Measurements from ENCODE around the gene UGGT1.
"Not testable (repeated sequence)": the region's sequence is repeated elsewhere in the genome, so short reads cannot be mapped to it uniquely, and the experiment has no call there.

Gene UGGT1

DNA sequence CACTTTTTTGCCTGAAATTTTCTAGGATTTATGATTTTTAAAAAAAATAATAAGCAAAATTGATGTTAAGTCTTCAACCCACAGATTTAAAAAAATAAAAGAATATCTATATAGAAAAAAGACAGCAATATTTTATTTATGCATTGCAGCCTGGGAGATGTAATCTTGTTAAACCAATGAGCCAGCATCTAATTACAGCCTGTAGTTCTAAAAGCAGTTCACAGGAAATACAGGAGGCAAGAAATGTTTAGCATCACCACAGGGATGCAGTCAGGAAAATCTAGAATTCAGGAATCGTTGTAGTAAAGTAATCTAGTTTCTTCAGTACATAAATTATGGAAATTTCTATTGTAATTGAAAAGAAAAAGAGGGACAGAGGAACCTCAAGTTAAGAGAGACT lies 17.2 kb downstream of the UGGT1 start:
- no peak for DNase-seq

DNA sequence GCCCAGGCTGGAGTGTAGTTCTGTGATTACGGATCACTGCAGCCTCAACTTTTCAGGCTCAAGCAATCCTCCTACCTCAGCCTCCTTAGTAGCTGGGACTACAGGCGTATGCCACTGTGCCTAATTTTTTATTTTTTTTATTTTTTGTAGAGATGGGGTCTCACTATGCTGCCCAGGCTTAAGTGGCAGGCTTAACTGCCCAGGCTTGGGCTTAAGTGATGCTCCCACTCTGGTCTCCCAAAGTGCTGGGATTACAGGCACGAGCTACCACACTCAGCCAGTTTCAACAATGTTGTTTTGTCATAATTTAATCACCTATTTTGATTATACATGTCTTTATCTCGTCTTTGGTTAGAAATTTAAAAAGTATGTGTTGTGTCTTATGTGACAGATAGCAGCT lies 18.2 kb downstream of the UGGT1 start:
- no peak for DNase-seq

DNA sequence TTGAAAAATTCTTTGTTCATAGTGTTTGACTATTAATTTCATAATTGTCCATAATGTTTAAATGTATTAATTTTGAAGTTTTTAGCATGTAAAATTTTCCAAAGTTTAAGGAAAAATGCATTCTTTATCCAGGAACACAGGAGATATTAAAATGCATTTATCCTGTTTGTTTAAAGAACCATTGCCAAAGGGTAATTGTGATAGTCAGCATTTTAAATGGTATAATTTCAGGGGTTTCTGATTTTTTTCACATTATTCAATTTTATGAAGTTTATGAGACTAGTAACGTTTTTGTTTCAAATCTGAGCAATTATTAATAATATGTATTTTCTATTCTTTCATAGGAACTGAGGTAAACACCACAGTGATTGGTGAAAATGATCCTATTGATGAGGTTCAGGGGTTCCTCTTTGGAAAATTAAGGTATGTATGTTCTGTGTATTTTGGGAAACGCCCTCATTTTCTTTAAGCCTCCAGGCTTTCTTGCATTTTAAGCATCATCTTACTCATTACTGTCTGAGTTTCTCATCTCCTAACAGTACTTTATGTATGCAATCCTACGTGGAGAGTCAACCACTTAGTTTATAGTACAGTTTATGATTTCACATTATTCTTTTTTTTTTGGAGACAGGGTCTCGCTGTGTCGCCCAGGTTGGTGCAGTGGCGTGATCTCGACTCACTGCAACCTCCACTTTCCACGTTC lies 25.1 kb downstream of the UGGT1 start:
- no peak for DNase-seq

DNA sequence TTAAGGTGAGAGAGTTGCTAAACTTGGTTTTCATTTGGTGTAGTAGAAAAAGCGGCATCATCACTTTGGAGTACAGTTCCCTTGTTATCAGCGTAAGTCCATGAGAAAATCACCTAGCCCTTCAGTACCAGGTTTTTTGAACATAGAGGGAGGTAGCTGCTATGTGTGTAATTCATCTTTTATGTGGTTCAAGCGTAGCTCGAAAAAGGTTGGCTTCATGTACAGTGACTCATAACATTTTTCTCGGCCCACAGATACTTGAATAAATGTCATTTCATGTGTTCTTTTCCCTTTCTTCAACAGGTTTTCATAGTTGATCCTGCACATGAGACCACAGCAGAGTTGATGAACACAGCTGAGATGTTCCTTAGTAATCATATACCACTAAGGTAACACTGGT lies 43.6 kb downstream of the UGGT1 start:
- DNase-seq: no peak

DNA sequence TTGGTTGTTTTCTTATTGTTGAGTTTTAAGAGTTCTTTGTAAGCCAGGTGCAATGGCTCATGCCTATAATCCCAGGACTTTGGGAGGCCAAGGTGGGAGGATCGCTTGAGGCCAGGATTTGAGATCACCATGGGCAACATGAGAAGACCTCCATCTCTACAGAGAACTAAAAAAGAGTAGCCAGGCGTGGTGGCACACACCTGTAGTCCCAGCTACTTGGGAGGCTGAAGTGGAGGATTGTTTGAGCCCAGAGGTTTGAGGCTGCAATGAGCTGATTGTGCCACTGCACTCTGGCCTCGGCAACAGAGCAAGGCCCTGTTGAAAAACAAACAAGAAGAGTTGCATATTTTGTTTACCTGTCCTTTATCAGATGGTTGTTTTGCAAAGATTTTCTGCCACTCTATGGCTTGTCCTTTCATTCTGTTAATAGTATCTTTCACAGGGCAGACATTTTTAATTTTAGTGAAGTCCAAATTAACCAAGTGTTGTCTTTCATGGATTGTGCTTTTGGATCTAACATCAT lies 46.2 kb downstream of the UGGT1 start:
- no peak for DNase-seq

DNA sequence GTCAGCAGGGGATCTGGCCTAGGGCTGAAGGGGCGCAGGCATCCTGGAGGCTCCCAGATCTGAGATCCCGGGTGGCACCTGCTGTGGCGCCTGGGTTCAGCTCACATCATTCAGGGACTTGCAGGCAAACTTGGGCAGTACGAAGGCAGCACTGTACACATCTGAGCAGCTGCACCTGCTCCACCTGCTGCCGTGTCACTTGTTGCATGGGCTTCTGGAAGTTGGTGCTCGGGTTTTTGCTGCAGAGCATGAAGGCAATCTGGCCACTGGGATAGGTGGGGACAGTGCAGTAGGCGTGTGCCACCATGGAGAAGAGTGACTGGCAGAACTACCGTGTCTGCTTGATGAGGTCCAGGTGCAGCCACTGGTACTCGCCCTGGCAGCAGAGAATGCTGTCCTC lies 48.6 kb downstream of the UGGT1 start:
- DNase-seq: no peak

DNA sequence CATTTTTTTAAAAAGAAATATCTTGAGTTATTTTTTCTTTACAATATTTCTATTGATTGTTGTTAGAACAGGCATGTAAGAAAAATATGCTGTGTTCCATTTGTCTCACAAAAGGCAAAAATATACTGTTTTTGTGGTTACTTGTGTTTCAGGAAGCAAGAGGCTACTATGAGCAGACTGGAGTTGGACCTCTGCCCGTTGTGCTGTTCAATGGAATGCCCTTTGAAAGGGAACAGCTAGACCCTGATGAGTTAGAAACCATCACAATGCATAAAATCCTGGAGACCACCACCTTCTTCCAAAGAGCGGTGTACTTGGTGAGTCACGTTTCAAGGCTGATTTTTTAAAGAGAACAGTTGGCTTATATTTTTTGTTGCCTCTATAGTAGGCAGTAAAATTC lies 54.7 kb downstream of the UGGT1 start:
- no peak for DNase-seq

DNA sequence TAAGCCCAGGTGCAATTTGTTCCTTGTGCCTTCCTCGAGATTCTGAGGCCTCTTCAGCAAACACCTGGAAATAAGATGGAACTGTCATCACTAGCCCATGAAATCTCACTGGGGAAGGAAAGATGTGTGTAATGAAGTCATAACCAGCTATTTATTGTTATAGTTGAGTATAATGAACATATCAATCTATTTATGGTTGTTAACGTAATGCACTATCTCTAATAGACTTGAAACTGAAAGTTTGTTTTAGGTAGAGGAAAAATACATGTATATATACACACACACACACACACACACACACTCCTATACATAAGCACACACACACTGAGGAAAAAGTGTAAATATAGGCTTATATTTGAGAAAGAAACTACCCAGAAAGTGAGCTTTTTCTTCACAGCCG lies 62.8 kb downstream of the UGGT1 start:
- no peak for DNase-seq

DNA sequence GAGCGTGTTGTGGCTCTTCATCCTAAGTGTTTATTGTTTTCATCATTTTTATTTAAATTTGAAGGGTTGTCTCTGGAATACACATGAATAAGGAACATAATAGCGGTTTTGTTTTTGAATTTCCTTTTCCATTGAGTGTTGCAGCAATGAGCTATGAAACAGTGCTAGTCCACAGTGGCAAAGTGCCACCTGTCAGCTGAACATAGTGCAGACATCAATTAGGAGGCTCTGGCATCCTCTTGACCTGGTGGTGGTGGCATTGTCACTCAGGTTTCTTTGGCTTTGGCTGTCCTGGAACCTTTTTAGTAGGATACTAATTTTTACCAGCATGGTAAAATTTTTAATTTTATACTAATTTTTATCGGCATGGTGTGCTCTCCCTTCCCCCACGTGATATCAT lies 63.2 kb downstream of the UGGT1 start:
- DNase-seq: no peak

DNA sequence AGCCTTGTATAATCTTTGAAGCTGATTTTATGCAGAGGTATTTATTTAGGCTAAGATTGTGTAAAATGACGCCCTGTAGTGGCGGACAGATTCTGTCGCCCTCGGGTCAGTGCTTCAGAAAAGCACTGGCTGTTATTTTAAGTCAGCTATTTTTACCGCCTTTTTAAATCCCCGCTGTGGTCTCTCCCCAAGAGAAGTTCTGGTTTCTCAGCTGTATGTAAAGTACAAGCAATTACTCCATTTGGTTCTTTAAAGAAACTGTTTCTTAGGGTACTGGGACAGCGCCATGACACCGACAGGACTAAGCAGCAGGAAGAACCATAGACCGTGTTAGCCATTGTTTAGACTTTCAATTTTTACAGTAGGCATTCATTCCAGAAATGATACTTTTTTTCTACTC lies 65.0 kb downstream of the UGGT1 start:
- no peak for DNase-seq

DNA sequence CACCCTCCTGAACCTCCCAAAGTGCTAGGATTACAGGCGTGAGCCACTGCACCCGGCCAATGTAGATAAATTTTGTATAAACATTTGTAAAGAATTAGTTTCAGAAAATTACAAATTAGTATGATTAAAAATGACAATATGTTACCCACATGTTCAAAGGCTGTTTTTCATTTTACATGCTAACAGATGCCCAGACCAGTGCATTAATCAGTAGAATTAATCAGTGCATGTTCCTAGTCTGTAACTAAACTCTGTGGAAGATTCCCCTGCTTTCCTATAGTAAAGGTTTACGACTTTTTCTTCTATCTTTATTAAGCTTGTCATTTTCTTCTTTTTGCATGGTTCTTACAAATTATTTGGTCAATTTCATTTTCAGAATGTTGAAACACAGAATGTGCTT lies 65.8 kb downstream of the UGGT1 start:
- DNase-seq: no peak

DNA sequence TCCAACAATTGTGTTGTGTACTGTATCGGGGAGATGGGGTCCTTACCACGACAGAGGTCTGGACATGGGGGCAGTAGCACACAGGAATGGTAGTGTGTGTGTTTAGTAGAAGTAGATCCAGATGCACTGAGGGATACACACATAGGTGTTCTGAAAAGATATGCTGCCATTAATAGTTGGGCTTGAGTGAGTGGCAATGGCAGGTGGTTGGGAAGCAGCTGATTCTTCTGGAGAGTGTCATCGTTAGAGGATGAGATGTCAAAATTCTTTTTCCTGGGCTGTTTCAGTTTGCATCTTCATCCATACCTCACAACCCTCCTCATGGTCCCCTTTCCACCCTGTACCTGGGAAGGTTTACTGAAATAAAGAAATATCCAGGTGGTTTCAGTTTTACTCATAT lies 66.6 kb downstream of the UGGT1 start:
- DNase-seq: no peak

DNA sequence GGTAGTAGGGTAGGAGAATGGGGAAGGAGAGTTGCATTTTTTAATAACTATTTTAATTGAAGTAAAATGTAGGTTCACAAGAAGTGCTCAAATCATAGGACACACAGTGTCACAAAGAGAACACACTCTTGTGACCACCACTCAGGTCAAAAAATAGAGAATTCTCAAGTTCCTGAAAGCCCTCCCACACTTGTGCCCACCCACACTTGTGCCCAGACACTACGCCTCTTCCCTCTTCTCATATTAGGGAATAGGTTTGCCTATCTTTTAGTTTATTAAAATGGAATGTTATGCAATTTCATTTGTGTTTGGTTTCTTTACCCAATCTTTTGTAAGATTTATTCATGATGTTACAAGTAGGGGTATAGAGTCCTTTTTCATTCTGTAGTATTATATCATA lies 67.2 kb downstream of the UGGT1 start:
- no peak for DNase-seq

DNA sequence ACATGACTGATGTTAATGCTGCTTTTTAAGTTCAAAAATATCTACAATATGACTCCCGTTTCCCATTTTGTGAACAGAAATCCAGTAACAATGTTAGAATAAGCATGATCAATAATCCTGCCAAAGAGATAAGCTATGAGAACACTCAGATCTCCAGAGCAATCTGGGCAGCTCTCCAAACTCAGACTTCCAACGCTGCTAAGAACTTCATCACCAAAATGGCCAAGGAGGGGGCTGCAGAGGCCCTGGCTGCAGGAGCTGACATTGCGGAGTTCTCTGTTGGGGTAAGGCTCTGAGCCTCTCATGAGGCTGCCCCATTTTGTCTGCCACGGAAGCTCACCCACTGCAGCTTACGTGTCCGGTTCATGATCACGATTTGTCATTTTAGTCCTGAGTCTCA lies 68.4 kb downstream of the UGGT1 start:
- no peak for DNase-seq

DNA sequence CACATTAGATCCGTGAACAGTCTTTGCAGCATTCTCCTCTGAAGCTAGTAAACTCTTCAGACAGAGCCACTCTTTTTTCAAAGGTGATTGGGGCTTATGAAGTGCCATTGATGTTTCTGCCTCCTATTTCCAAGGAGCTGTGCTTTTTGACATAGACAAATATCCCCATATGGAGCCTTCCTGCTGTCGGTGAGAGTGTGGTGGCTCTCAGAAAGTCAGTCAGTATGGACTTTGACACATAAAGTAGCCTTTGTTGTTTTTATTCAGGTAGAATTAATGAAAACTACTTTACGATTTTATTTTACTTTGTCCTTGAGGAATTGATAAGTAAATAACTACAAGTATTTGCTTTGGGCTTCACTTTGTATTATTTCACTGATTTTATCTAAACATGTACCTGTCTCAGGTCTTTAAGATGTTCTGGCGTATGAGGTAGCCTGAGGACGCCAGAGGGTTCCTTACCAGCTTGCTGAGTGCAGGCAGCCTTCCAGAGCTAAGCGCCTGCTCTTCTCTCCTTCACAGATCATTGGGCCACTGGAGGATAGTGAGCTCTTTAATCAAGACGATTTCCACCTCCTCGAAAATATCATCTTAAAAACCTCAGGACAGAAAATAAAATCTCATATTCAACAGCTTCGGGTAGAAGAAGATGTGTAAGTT lies 69.7 kb downstream of the UGGT1 start:
- DNase-seq: no peak

DNA sequence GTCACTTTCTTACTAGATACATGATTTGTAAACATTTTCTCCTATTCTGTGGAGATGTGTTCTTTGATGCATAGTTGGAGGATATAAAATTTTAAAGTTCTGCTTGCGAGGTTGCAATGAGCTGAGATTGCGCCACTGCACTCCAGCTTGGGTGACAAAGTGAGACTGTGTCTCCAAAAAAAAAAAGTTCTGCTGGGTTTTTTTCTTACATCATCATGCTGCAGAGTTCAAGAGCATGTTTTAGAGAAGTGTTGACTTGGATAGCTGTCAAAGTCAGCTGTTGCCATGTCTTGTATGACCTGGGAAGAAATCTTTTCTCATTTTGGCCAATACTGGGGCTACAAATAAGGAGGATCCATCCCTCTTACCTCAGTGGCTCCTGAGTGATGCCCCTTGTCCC lies 71.3 kb downstream of the UGGT1 start:
- no peak for DNase-seq

DNA sequence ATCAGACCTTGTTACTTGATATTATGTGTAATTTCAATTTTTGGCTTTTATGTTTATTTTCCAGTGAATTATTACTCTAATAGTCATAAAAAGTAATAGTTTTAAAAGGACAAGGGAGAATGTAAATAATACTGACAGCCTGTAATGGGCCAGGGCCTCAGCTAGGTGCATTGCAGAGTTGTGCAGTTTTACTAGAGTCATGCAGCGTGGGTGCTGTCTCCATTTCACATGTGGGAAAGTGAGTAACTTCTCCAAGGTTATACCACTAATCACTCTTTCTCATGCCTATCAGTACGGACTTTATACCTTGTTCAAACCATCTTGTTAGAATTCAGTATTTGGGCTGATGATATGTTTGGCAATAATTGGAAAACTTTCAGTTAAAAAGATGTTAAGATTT lies 73.3 kb downstream of the UGGT1 start:
- no peak for DNase-seq

DNA sequence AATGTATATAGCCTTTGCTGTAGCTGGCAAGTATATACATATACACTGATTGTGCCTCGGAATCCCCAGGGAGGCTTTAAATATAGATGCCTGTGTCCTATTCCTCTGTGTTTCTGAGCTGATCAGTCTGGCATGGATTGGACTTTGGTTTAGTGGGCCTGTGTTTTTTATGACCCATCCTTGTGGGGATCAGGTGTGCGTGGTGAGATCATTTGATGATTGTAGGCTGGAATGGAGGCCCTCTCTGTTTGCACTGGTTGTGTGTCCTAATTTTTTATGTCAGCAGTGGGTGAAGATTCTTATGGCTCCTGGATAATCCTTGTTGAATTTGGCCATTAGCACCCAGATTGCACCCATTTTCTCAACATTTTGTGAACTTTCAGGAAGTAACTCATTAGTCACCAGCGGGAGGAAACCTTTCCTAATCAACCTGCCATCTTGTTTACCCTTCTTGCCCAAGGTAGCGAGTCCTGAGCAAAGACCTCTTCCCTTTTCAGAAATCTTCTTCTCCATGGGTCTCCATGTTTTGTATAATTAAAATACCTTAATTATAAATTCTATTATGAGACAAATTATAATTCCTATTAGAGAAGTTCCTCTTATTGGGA lies 75.8 kb downstream of the UGGT1 start:
- DNase-seq: no peak

DNA sequence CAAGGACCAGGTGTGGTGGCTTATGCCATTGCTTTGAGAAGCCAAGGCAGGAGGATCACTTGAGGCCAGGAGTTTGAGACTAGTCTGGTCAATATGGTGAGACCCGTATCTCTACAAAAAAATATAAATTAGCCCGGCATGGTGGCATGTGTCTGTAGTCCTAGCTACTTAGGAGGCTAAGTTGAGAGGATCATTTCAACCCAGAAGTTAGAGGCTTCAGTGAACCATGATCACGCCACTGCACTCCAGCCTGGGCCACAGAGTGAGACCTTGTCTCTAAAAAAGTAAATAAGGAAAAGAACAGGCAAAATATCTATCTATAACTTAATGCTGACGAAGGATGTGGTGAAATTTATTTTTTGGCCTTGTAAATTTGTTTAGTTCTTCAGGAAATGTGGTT lies 78.1 kb downstream of the UGGT1 start:
- no peak for DNase-seq

DNA sequence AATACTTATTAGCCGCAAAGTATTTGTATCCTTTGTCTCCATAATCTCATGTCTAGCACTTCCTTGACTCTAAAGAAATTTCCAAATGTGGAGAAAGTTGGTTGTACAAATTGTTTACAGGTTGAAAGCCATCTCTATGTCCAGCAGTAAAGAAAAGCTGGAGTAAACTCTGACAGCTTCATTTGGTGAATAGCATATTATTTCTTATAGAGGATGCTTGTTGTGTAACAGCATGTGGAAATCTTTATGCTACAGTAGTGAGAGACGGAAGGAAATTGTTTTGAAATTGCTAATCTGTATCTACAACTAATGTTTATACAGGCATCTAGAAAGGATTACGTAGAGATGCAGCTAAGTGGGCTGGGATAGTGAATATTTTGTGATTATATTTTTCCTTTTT lies 78.5 kb downstream of the UGGT1 start:
- no peak for DNase-seq

DNA sequence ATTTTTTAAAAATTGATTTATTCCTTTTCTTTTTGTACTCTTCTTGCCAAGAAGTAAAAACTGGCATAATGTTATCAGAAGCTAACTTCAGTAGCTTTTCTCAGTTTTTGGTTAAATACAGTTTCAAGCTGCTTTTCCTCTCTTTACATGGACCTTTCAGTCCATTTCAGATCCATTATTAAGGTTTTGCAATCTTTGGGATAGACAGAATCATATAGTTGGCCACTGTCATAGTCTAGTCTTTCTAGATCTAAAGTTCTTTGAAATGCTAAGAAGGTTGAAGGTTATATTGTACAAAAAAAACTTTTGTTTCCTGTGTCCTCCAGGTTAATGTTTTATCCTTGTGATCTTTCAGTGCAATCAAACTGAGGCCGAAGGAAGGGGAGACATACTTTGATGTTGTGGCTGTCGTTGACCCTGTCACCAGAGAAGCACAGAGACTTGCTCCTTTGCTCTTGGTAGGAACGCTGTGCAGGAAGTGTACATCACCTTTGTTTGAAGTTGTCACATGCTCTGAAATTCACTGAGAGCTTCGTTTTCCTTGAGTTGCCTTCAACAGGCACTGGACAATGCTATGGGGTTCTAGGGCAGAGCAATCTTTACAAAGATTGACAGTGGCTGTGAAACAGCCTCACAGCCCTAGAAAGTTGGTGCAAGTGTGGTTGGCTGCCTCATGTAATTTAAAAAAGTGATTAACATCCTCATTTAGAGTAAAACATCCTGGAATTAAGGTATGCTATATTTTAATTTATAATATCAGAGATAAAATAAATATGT lies 79.1 kb downstream of the UGGT1 start:
- no peak for DNase-seq

DNA sequence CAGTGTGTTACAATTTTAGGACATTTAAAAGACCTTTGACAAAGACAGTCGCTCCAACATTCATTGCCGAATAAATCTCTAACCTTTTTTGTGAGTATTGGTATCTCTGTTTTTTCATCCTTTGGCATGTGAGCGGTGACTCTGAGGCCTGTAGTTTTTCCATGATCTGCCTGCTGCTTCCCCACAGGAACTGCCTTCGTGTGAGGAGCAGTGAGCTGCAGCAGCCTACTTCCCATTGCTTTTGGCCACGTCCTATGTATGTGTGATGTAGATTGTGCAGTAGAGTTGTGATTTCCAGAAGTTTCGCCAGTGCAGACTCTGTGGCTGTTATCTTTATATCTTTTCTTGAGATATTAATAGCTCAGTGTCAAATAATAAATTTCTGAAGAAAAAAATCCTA lies 79.8 kb downstream of the UGGT1 start:
- DNase-seq: no peak

DNA sequence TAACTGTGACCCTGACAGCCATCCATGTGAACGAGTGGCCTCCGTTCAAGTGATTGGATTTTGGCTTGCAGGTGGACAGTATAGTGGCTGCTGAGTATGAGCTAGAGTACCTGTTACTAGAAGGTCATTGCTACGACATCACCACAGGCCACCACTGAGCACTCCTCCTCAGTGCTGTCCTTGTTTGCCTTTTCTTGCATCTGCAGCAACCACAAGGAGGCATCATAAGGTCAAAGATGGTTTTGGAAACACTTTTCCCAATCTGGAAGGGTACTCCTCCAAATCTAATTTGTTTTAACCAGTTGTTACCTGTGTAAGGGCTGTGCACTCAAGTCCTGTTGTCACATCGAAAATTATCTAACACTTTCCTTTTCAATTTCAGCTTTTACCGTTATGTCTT lies 81.2 kb downstream of the UGGT1 start:
- no peak for DNase-seq

DNA sequence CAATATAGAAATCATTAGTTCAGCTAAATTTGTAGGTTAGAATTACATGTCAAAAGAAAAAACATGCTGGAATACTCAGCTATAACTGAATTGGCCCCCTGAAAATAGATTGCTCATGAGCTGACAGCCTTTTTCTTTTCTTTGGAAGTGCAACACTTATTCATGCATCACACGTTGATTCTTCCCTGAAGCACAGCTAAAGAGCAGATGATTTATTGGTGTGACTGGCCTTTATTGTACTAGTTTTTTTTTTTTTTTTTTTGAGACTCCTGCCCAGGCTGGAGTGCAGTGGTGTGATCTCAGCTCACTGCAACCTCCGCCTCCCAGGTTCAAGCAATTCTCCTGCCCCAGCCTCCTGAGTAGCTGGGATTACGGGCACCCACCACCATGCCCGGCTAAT lies 83.1 kb downstream of the UGGT1 start:
- not testable (repeated sequence) for DNase-seq
